ENCODE measurements around the gene DIS3L2.

DNA sequence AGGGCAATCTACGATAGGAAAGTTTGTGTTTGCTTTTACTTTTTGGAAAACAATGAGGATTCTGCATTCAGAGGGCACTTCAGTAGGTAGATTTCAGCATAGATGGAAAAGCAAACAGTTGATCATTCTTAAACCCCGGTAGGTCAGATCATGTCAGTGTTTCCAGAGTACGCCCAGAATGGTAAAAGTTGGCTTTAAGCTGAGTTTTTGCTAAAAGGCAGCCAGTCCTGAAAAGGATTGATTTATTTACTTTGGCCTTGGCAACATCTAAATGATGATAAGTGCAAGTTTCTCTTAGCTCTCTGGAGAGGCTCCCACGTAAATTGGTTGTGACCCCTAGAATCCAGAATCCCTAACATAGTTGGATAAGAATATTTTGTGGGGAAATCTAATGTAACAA is 168.0 kb downstream of the DIS3L2 start:
- TF ChIP-seq, protein P1, sequence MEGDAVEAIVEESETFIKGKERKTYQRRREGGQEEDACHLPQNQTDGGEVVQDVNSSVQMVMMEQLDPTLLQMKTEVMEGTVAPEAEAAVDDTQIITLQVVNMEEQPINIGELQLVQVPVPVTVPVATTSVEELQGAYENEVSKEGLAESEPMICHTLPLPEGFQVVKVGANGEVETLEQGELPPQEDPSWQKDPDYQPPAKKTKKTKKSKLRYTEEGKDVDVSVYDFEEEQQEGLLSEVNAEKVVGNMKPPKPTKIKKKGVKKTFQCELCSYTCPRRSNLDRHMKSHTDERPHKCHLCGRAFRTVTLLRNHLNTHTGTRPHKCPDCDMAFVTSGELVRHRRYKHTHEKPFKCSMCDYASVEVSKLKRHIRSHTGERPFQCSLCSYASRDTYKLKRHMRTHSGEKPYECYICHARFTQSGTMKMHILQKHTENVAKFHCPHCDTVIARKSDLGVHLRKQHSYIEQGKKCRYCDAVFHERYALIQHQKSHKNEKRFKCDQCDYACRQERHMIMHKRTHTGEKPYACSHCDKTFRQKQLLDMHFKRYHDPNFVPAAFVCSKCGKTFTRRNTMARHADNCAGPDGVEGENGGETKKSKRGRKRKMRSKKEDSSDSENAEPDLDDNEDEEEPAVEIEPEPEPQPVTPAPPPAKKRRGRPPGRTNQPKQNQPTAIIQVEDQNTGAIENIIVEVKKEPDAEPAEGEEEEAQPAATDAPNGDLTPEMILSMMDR (IDR thresholded peaks at IDR 0.05) = no peak
- TF ChIP-seq POLR2AphosphoS5 (IDR thresholded peaks at IDR 0.05) = no peak
